Loucy (cell line): ENCODE results near the gene ASB10.

Experiments used
- EZH2phosphoT487 ChIP-seq: fragments of 200-600 bp; IDR thresholded peaks from 2 replicates; pipeline ENCODE4 v1.6.1; 2018; ENCODE audit warnings: antibody characterized with exemption, mild to moderate bottlenecking, moderate library complexity, borderline replicate concordance
- TF ChIP-seq, protein P1 (sequence below): fragments of 200-600 bp; sonication (generic); conservative IDR thresholded peaks from 2 replicates; pipeline ENCODE4 v1.5.1; 2014; ENCODE audit warnings: mild to moderate bottlenecking, antibody characterized with exemption, low read length

DNA sequence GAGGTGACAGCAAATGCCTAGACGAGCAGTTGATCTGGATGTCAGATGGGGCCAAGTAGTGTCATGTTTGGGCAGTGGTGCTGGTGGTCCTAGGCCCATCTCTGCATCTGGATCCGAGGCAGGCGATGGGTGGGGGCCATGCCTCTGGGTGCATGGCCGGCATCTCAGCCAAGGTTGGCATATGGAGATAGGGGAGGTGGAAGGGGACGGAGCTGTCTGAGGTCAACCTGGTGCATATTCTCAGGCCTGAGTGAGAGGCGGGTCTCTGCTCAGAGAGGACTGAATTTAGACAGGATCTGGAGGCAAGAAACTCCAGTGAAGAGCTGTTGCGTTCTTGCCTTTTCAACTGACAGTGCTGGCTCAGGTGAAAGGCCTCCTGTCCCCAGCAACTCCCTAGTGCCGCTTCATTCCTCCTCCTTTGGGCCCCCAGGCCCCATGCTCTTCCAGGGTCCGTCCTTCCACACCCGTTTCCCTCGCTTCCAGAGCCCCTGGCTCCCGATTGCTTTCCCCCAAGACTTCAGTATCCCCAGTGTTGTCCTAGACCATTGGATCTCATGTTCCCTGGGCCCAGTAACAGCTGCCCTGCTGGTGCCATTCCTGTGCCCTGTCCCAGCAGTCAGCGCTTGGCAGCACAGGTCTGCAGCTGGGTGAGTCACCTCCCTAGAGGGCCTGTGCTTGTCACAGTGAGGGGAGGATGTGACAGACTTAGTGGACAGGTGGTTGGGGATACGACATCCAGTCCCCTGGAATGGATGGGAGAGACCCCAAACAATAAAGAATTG is 52.1 kb downstream of the ASB10 start:
- TF ChIP-seq, protein P1, sequence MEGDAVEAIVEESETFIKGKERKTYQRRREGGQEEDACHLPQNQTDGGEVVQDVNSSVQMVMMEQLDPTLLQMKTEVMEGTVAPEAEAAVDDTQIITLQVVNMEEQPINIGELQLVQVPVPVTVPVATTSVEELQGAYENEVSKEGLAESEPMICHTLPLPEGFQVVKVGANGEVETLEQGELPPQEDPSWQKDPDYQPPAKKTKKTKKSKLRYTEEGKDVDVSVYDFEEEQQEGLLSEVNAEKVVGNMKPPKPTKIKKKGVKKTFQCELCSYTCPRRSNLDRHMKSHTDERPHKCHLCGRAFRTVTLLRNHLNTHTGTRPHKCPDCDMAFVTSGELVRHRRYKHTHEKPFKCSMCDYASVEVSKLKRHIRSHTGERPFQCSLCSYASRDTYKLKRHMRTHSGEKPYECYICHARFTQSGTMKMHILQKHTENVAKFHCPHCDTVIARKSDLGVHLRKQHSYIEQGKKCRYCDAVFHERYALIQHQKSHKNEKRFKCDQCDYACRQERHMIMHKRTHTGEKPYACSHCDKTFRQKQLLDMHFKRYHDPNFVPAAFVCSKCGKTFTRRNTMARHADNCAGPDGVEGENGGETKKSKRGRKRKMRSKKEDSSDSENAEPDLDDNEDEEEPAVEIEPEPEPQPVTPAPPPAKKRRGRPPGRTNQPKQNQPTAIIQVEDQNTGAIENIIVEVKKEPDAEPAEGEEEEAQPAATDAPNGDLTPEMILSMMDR, result no peak
- no peak for TF ChIP-seq EZH2phosphoT487
